Raji (cell line): ENCODE data around the gene TAAR5.

Experiments
- POLR2A ChIP-seq: IDR thresholded peaks from 2 replicates; pipeline ENCODE4 v1.6.1; 2011; ENCODE audit warnings: low read depth, low read length, control low read depth; ENCODE audit not compliant: insufficient read depth

TAAR5 gene

GRCh38 chr6:132571774-132572173 lies 17.8 kb downstream of the TAAR5 start:
- no peak for TF ChIP-seq POLR2A

GRCh38 chr6:132570221-132570777 lies 19.2 kb downstream of the TAAR5 start, which contains the start of gene TAAR6:
Gene TAAR6, plus strand, starts transcription at chr6:132570322. Its CDS starts 0 bp downstream, at chr6:132570322.
- no peak for TF ChIP-seq POLR2A

- TF ChIP-seq POLR2A = no peak
Observed at GRCh38 chr6:132569170-132569569, 20.4 kb downstream of the TAAR5 start.

- TF ChIP-seq POLR2A = no peak
Observed at GRCh38 chr6:132568611-132569010, 20.9 kb downstream of the TAAR5 start.

DNA sequence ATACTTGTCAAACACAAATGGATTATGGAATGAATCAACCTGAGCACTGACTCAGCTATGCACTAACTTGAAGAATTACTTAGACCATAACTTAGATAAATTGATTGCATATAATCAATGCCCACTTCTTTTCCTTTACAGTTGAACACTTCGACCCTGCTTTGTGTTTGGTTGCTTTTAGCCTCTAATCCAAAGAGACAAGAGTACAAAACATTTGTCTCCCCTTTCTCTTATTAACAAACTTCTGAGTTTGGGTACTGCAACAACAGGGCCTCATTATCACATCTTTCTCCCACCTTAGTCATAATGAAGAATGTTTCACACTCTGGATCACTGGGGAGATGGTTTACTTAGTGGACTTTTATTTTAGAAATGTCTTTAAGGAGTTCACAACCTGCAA lies 22.0 kb downstream of the TAAR5 start:
- TF ChIP-seq POLR2A = no peak

- no peak for TF ChIP-seq POLR2A
Observed at GRCh38 chr6:132566404-132566803, 23.1 kb downstream of the TAAR5 start.

GRCh38 chr6:132552372-132552771 lies 37.2 kb downstream of the TAAR5 start, which contains the start of gene TAAR8:
Gene TAAR8, plus strand, starts transcription at chr6:132552672. Its CDS starts 21 bp downstream, at chr6:132552693.
- TF ChIP-seq POLR2A = no peak

DNA sequence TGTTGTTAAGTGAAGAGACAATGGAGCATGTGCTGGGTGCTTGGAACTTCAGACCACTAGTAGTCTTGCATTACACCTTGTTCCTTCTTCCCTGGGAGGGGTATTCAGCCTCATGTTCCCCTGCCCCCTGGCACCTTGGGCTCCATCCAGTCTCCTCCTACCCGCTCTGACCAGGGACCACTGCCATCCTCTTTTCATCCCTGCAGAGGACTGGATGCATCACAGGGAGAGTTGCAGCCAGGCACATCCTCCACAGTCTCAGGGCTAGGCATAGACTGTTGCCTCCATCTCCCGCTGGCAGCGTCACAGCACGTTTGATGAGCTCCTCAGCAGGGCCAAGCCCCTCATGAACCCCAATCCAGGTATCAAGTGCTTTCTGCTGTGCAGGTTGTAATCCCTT lies 38.3 kb downstream of the TAAR5 start:
- no peak for TF ChIP-seq POLR2A

DNA sequence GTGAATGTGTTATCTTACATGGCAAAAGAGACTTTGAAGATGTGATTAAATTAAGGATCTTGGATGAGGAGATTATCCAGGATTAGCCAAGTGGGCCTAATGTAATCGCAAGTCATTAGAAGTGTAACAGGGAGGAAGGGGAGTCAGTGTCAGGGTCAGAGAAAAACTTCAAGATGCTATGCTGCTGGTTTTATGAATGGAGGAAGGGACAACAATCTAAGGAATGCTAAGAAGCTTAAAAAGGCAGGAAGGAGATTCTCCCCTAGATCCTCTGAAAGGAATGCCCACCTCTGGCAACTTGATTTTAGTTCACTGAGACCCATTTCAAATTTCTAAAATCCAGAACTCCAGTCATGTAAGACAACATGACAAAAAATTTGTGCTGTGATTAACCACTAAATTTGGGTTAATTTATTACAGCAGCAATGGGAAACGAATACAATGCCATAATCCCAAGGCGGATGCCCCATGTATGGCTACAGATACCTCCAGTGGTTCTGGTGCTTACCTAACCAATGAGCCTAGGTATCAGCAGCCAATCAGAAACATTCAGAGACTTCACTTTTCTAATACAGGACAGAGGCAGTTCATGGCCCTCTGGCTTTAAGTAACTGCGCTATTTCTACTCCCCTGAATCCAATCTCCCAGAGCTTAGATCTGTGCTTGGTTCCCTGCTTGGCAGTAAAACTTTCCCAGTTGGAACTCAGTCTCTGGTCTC lies 40.6 kb downstream of the TAAR5 start:
- TF ChIP-seq POLR2A = no peak

DNA sequence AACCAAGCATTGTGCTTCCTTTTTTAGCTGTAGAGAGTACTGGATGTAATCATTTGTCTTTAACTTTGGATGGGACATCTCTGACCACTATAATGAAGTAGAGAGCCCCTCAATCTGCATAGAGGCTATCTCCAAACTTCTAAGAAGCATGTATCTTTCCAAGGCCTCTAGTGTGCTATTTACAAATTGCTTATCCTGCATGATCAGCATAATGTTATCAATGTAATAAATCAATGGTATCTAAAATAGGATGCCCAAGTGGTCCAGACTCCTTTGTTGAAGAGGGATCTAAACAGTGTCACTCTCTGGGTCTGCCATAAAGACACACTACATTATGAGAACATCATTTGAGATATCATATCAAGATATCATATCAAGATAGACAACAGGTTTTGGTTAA lies 44.7 kb downstream of the TAAR5 start:
- TF ChIP-seq POLR2A = no peak
